GM12878 (cell line): ENCODE data around the gene SIDT2. TPM values are rescaled to one million over a fixed set of nuclear protein-coding genes. Genes with fewer than 3 reads are reported as not detected.

Experiments used
- ATAC-seq: fragments of 200-7000 bp; cut with Tn5 transposase; 3 replicates; pipeline ENCODE4 v1.9.1; 2020; ENCODE audit warnings: mild to moderate bottlenecking, moderate library complexity
- BruUV-seq: library from RNA; stranded (reverse); fragments of 400-500 nt; replicated peaks from 2 replicates; lab custom pipeline; 2021; lab: Mats Ljungman, UMichigan
- CTCF ChIA-PET: fragments of 300-600 bp; sonication (Branson Sonifier 250); formaldehyde crosslinking; extraction: SDS; loops from one replicate; lab custom pipeline; 2021; ENCODE audit warnings: inconsistent platforms; lab: Yijun Ruan, JAX
- POLR2A ChIA-PET: fragments of 350-600 bp; formaldehyde crosslinking; extraction: SDS; loops from one replicate; lab custom pipeline; 2021; ENCODE audit warnings: inconsistent platforms; lab: Charles Lee
- RAD21 ChIA-PET: fragments of 300-600 bp; sonication (Branson Sonifier 250); formaldehyde crosslinking; loops from one replicate; lab custom pipeline; 2023; ENCODE audit warnings: antibody characterized with exemption; ENCODE audit not compliant: unreplicated experiment; lab: Charles Lee
- SMC1A ChIA-PET: fragments of 300-600 bp; sonication (Branson Sonifier 250); formaldehyde crosslinking; loops from one replicate; lab custom pipeline; 2023; ENCODE audit not compliant: unreplicated experiment, uncharacterized antibody; lab: Charles Lee
- DNase-seq: peaks from one replicate; pipeline ENCODE4 v3.0.0-alpha.2; 2011; ENCODE audit warnings: low read depth, low spot score
- FAIRE-seq: peaks from 3 replicates; lab custom pipeline; 2011; peaks lifted over from hg19 to GRCh38; lab: Jason Lieb, UNC
- H2AFZ ChIP-seq: 2 replicates; pipeline ENCODE4 v1.6.0; 2011; ENCODE audit warnings: low read depth, low read length, control low read depth; ENCODE audit not compliant: control insufficient read depth
- H3K27ac ChIP-seq: 2 replicates; pipeline ENCODE4 v1.5.1; 2011; ENCODE audit warnings: control low read depth; ENCODE audit not compliant: control insufficient read depth, insufficient read depth
- H3K27me3 ChIP-seq, 2 experiments: replicated peaks in 1 of 2; 2 replicates each; pipeline versions ENCODE4 v1.6.0 to v1.6.1; 2011; ENCODE audit warnings: low read length in 1 of 2; ENCODE audit not compliant: control insufficient read depth in 2 of 2, insufficient read depth in 2 of 2
- H3K36me3 ChIP-seq, 2 experiments: 2 replicates each; pipeline ENCODE4 v1.5.1; 2011; ENCODE audit warnings: low read length in 1 of 2; ENCODE audit not compliant: control insufficient read depth in 2 of 2, insufficient read depth in 2 of 2
- H3K4me1 ChIP-seq: 2 replicates; pipeline ENCODE4 v1.6.1; 2011; ENCODE audit warnings: mild to moderate bottlenecking, low read length, moderate library complexity, mixed read lengths; ENCODE audit not compliant: control insufficient read depth, insufficient read depth
- H3K4me2 ChIP-seq: 2 replicates; pipeline ENCODE4 v1.6.0; 2011; ENCODE audit warnings: control low read depth; ENCODE audit not compliant: control insufficient read depth, insufficient read depth
- H3K4me3 ChIP-seq: fragments of 200-600 bp; sonication (generic); 2 replicates; pipeline ENCODE4 v1.5.1; 2016
- H3K79me2 ChIP-seq: 2 replicates; pipeline ENCODE4 v1.6.0; 2011; ENCODE audit warnings: low read length; ENCODE audit not compliant: control insufficient read depth, insufficient read depth
- H3K9ac ChIP-seq: 2 replicates; pipeline ENCODE4 v1.8.0; 2011; ENCODE audit warnings: low read length, control low read depth, mixed read lengths; ENCODE audit not compliant: control insufficient read depth, insufficient read depth
- H3K9me3 ChIP-seq: replicated peaks from 3 replicates; pipeline ENCODE4 v1.5.1; 2011; ENCODE audit warnings: mild to moderate bottlenecking, low read length; ENCODE audit not compliant: control insufficient read depth, insufficient read depth
- H4K20me1 ChIP-seq: 2 replicates; pipeline ENCODE4 v1.6.0; 2011; ENCODE audit not compliant: control insufficient read depth, insufficient read depth
- CREB1 ChIP-seq: IDR thresholded peaks from 2 replicates; pipeline ENCODE4 v1.6.1; 2012; ENCODE audit warnings: low read depth, mild to moderate bottlenecking, inconsistent platforms
- ELK1 ChIP-seq: IDR thresholded peaks from 2 replicates; pipeline ENCODE4 v1.6.1; 2012; ENCODE audit warnings: low read depth, low read length, improper control_type of control experiment
- FOXK2 ChIP-seq: fragments of 450-650 bp; IDR thresholded peaks from 2 replicates; pipeline ENCODE4 v1.6.1; 2017; ENCODE audit warnings: mild to moderate bottlenecking, moderate library complexity
- FOXM1 ChIP-seq: IDR thresholded peaks from 2 replicates; pipeline ENCODE4 v1.6.1; 2012; ENCODE audit warnings: low read depth, mild to moderate bottlenecking, inconsistent platforms, low read length, moderate library complexity
- PML ChIP-seq: IDR thresholded peaks from 2 replicates; pipeline ENCODE4 v1.6.1; 2012; ENCODE audit warnings: low read length, inconsistent platforms
- PRDM15 ChIP-seq: fragments of 450-650 bp; formaldehyde crosslinking; IDR thresholded peaks from 2 replicates; pipeline ENCODE4 v1.4.0; 2020; ENCODE audit warnings: mild to moderate bottlenecking, moderate library complexity
- RELA ChIP-seq: fragments of 450-650 bp; IDR thresholded peaks from 2 replicates; pipeline ENCODE4 v1.8.0; 2014; ENCODE audit warnings: borderline replicate concordance; ENCODE audit not compliant: partially characterized antibody
- REST ChIP-seq: IDR thresholded peaks from 2 replicates; pipeline ENCODE4 v1.6.1; 2012; ENCODE audit warnings: mild to moderate bottlenecking, low read depth, low read length
- ZNF592 ChIP-seq: fragments of 450-650 bp; IDR thresholded peaks from 2 replicates; pipeline ENCODE4 v1.6.1; 2017; ENCODE audit warnings: mild to moderate bottlenecking, moderate library complexity
- WGBS: methylation state at CpG from one replicate; pipeline ENCODE4 v1.1.6; 2016; ENCODE audit warnings: low lambda C conversion rate; ENCODE audit not compliant: insufficient replicate concordance, insufficient coverage; ENCODE audit errors: missing lambda C conversion rate; 5-methylcytosine and 5-hydroxymethylcytosine counted together
- in situ Hi-C: fragments of 300-500 bp; cut with MboI; formaldehyde crosslinking; loops from 9 replicates; pipeline ENCODE4 v1.14.3; 2018; ENCODE audit warnings: mixed read lengths
- intact Hi-C: fragments of 100-400 bp; cut with micrococcal nuclease; formaldehyde crosslinking; loops from one replicate; pipeline ENCODE4 v1.14.2; 2022; ENCODE audit not compliant: unreplicated experiment
- polyA plus RNA-seq, 11 experiments: library from polyadenylated mRNA; depleted of rRNA in 4 of 11; unstranded in 6 of 11; stranded (reverse) in 5 of 11; fragments of >200 nt; fragmentation: Nextera tagmentation in 4 of 11; fragmentation: Illumina TruSeq in 1 of 11; extraction: Ambion mirVana in 4 of 11; extraction: Trizol in 1 of 11; gene quantifications; 1 replicate in 1 of 11; 2 replicates in 10 of 11; pipeline versions ENCODE4 v1.2.1 to v1.2.3, GENCODE V29; 2011 to 2016; ENCODE audit warnings: inconsistent platforms in 2 of 11, missing spikeins in 2 of 11, low read depth in 1 of 11
- total RNA-seq, 4 experiments: library from RNA; depleted of rRNA in 3 of 4; stranded (reverse); fragments of >200 nt in 3 of 4; fragmentation: Illumina TruSeq in 1 of 4; extraction: Trizol in 1 of 4; gene quantifications; 2 replicates each; pipeline versions ENCODE4 v1.2.1 to v1.2.3, GENCODE V29; 2013 to 2021

SIDT2 gene
- total and polyA plus RNA-seq, 10 of the 15 experiments (the other 5 are each of a cell fraction or from before 2014, with no cell fraction given): 4.9 to 23.9 (median 10.3) TPM

- H3K4me1 ChIP-seq: peaks cover 36% of the 10 kb centered on the region
- intact Hi-C loops: no loop called here
- ChIA-PET POLR2A (interaction anchor here (3.3 kb wide), 1 partner anchor 9 kb away, joined by 14 read pairs; the partner anchor contains the start of gene SIDT2), CTCF (interaction anchor here (1.7 kb wide), 1 partner anchor 8 kb away, joined by 9 read pairs; no protein-coding TSS in a partner anchor), SMC1A (interaction anchor here (0.7 to 1.2 kb wide), 3 partner anchors 9 to 208 kb away, joined by 3 to 4 read pairs (median 3); partner anchors contain the start of gene PCSK7), RAD21 (interaction anchor here (2.1 kb wide), 1 partner anchor 9 kb away, joined by 6 read pairs; no protein-coding TSS in a partner anchor)
- BruUV-seq: no TSS peak
- no peak for FAIRE-seq
- H2AFZ ChIP-seq: no peak overlapping the region
- H4K20me1 ChIP-seq: no peaks in the 10 kb centered on the region
- peak overlapping the region; percentile 89 for H3K27ac ChIP-seq
- 87% methylated on average over 15 of the region's 20 CpGs for WGBS
- no peak overlapping the region for H3K4me3 ChIP-seq
- no peaks in the 10 kb centered on the region for H3K9me3 ChIP-seq
- H3K36me3 ChIP-seq: peaks cover 6 to 8% of the 10 kb centered on the region in 2 experiments; a peak in 3 of 4 replicates
- in situ Hi-C loops: no loop called here
- H3K27me3 ChIP-seq: no peaks in the 10 kb centered on the region
- ATAC-seq: no peak
- DNase-seq: no peak
- no peak overlapping the region for H3K9ac ChIP-seq
- H3K79me2 ChIP-seq: no peaks in the 10 kb centered on the region
- no peak overlapping the region for H3K4me2 ChIP-seq
- TF ChIP-seq FOXK2 (no peak), REST (no peak), PRDM15 (no peak), ZNF592 (no peak), ELK1 (no peak), RELA (no peak), PML (no peak), CREB1 (no peak), FOXM1 (no peak)
Observed at GRCh38 chr11:117188620-117189081, 10.1 kb downstream of the SIDT2 start.
